ENCODE data around the gene ACADM.
A peak's percentile ranks its signal among the peaks of the same experiment; 100 is the strongest.
"Not testable (repeated sequence)": the region's sequence is repeated elsewhere in the genome, so short reads cannot be mapped to it uniquely, and the experiment has no call there.

ACADM gene

DNA sequence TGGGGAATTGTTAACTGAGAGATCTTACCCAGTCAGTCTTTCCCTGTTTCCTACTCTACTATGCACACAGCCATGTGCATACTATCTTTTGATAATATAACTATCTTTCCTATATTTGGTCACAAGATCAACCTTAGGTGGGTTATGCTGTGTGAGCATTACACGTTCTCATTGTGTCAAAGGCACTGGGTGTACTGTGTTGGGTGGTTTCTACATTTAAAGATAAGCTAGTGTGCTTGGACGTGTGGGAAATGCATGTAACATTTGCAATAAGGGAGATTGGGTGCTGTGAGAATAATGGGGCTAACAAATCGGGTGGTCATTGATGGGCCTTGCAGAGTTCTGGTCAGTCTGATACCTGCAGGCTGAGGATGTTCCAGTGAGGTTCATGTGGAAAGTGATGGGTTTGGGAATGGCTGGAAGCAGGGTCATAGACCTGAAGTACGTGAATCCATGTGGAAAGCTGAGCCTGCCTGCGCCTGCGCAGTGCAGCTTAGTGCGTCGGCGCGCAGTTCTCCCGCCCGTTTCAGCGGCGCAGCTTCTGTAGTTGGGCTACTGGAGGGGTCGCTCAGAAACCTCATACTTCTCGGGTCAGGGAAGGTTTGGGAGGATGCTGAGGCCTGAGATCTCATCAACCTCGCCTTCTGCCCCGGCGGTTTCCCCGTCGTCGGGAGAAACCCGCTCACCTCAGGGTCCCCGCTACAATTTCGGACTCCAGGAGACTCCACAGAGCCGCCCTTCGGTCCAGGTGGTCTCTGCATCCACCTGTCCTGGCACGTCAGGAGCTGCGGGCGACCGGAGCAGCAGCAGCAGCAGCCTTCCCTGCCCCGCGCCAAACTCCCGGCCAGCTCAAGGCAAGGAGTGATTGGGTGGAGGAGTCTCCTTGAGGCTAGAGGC, 72.1 kb downstream of the ACADM start, which contains the start of gene MSH4:
Gene MSH4, plus strand, starts transcription at position 507 of the 897 bp plus-strand sequence. Its CDS starts 104 bp downstream, at position 611.
- peak; percentile 85 for DNase-seq

DNA sequence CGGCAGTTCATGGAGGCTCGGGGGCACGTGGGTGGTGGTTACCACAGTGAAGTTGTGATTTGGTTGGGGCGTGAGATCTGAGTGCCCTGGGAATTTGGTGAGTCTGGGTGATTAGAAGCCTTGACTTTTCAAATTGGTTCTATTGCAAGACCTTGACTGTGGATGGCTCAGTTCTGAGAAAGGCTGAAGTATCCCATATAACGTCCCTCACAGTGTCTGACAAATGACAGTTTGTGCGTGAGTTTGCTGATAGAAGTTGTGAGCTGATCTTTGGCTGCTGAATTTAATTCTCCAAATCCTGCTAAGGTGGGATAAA, 72.7 kb downstream of the ACADM start:
- no peak for DNase-seq

DNA sequence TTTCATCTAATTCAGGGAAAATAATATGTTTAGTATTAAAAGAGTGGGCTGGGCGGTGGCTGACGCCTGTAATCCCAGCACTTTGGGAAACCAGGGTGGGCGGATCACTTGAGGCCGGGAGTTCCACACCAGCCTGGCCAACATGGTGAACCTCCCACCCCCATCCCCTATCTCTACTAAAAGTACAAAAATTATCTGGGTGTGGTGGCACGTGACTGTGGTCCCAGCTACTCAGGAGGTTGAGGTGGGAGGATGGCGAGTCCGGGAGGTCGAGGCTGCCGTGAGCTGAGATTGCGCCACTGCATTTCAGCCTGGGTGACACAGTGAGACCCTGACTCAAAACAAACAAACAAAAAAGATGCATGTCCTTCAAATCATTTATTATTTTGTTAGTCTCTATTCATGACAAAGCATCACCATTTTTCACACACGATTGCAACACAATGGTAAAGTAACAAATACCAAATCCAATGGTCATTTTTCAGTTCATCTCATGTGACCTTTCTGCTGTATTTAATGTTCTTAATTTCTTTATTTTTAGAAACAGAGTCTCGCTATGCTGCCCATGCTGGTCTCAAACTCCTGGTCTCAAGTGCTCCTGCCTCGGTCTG, 73.2 kb downstream of the ACADM start:
- no peak for DNase-seq

DNA sequence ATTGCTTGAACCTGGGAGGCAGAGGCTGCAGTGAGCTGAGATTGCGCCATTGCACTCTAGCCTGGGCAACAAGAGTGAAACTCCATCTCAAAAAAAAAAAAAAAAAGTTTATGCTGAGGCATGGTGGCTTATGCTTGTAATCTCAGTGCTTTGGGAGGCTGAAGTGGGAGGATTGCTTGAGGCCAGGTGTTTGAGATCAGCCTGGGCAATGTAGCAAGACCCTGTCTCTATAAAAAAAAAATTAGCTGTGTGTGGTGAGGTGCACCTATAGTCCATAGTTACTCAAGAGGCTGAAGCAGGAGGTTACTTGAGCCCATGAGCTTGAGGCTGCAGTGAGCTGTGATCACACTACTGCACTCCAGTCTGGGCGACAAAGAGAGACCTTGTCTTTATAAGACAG, 77.0 kb downstream of the ACADM start:
- not testable (repeated sequence) for DNase-seq

DNA sequence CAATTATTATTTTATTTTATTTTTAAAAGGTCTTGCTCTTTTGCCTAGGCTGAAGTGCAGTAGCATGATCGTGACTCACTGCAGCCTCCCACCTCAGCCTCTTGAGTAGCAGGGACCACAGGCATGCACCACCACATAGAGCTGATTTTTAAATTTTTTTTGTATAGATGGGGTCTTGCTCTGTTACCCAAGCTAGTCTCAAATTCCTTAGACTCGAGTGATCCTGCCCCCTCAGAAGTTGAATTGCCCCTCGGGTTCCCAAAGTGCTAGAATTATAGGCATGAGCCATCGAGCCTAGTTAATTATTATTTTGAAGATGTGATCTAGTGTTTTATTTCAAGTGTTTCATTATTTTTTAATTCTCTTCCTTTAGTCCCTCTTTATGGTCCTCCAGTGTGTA, 84.4 kb downstream of the ACADM start:
- no peak for DNase-seq

DNA sequence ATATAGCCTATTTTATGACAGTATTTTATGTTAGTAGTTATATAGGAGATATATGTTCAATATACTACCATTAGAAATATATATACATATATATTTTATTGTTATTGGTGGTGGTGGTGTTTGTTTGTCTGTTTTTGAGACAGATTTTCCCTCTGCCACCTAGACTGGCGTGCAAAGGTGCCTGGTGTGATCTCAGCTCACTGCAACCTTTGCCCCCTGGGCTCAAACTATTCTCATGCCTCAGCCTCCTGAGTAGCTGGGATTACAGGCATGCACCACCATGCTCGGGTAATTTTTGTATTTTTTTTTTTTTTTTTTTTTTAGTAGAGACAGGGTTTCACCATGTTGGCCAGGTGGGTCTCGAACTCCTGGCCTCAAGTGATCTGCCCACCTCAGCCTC, 85.6 kb downstream of the ACADM start:
- DNase-seq, result not testable (repeated sequence)

DNA sequence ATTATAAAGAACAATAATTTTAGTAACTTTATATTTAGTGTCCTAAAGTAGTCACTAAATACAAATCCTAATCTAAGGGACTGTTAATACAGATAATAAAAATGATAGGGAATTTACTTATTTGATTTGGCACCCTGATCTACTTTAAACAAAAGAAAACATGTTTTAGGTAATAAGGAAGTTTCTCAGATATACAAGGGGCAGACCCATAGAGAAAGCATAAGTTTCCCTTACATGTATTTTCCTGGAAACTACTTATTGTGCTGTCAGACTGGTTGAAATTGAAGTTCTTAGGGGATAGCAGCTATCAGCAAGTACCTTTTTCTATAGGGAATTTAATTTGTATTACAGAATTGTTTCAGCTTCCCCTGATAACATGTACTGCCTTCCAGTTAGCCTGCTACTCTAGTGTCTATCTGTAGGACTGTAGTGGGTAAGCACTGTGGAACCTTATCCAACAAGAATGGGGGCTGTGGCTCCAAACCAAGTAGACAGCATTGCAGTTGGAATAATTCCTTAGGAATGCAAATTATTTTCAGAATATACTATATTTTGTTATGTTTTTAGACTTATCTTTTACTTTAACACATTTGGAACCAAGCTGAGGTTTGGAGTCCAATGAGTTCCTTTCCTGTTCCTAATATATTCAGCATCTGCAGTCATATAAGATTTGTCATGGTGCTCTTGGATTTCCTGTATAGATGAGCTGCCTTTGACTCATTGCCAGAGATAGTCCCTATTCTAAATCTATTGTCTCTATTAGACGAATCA, 86.9 kb downstream of the ACADM start:
- no peak for DNase-seq

DNA sequence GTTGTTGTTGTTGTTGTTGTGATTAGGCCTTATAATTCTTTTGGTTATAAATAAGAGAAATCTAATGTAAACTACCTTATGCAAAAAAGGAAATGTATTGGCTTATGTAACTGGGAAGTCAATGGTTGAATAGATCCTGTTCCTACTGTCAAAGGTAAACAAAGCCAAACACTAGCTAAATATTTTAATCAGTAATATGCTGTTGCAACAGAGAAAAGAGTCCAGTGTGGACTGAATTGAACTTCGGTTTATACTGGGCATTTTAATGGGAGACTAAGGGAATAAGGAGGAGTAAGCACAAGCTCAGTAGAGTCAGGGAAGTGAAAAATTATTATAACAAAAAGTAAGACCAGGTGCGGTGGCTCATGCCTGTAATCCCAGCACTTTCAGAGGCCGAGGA, 87.6 kb downstream of the ACADM start:
- no peak for DNase-seq
